HepG2 (cell line): ENCODE measurements around the gene SARS2. TPM values are rescaled to one million over a fixed set of nuclear protein-coding genes. Genes with fewer than 3 reads are reported as not detected.

Source experiments
- AGO2 ChIP-seq: fragments of 200-400 bp; formaldehyde crosslinking; optimal IDR thresholded peaks from 2 replicates; pipeline ENCODE3; 2017; ENCODE audit warnings: mild to moderate bottlenecking, low read depth, low read length, moderate library complexity
- ARNT2 ChIP-seq: sonication (generic); formaldehyde crosslinking; IDR thresholded peaks from 2 replicates; pipeline ENCODE4 v1.8.0; 2022; ENCODE audit warnings: mild to moderate bottlenecking, low read depth, missing genetic modification reagents, moderate library complexity
- ATM ChIP-seq: fragments of 450-650 bp; IDR thresholded peaks from 2 replicates; pipeline ENCODE4 v1.7.1; 2017; ENCODE audit warnings: mild to moderate bottlenecking, borderline replicate concordance
- BRD4 ChIP-seq: sonication (generic); formaldehyde crosslinking; IDR thresholded peaks from 2 replicates; pipeline ENCODE4 v1.4.0; 2020; ENCODE audit warnings: missing genetic modification reagents
- EED ChIP-seq: sonication (generic); formaldehyde crosslinking; IDR thresholded peaks from 2 replicates; pipeline ENCODE4 v1.5.0; 2020; ENCODE audit warnings: mild to moderate bottlenecking, missing genetic modification reagents
- IRF9 ChIP-seq: sonication (generic); formaldehyde crosslinking; IDR thresholded peaks from 2 replicates; pipeline ENCODE4 v1.8.0; 2022; ENCODE audit warnings: missing genetic modification reagents, mild to moderate bottlenecking, borderline replicate concordance
- KDM4B ChIP-seq: sonication (generic); formaldehyde crosslinking; IDR thresholded peaks from 2 replicates; pipeline ENCODE4 v1.4.0; 2020; ENCODE audit warnings: missing genetic modification reagents
- KMT2A ChIP-seq: sonication (generic); formaldehyde crosslinking; IDR thresholded peaks from 2 replicates; pipeline ENCODE4 v1.4.0; 2020; ENCODE audit warnings: missing genetic modification reagents
- MXI1 ChIP-seq: IDR thresholded peaks from 3 replicates; pipeline ENCODE4 v1.6.1; 2012; ENCODE audit warnings: low read depth, low read length, inconsistent platforms, borderline replicate concordance
- SALL1 ChIP-seq: sonication (generic); formaldehyde crosslinking; IDR thresholded peaks from 2 replicates; pipeline ENCODE4 v1.8.0; 2022; ENCODE audit warnings: mild to moderate bottlenecking, missing genetic modification reagents
- SOX13 ChIP-seq, 3 experiments: fragments of 450-650 bp in 1 of 3; sonication (generic) in 1 of 3; formaldehyde crosslinking in 1 of 3; IDR thresholded peaks in 2 of 3; conservative IDR thresholded peaks in 1 of 3; 2 replicates each; pipeline versions ENCODE4 v1.5.0 to v1.6.1; 2016 to 2020; ENCODE audit warnings: antibody characterized with exemption in 1 of 3, mild to moderate bottlenecking in 1 of 3, missing compliant biosample characterization in 1 of 3, missing genetic modification reagents in 1 of 3, moderate library complexity in 1 of 3
- TOPORS ChIP-seq: sonication (generic); formaldehyde crosslinking; IDR thresholded peaks from 2 replicates; pipeline ENCODE4 v1.8.0; 2023; ENCODE audit warnings: mild to moderate bottlenecking, missing genetic modification reagents
- YEATS4 ChIP-seq: sonication (generic); formaldehyde crosslinking; IDR thresholded peaks from 2 replicates; pipeline ENCODE4 v1.4.0; 2020; ENCODE audit warnings: missing genetic modification reagents, borderline replicate concordance
- ZFP36L1 ChIP-seq: sonication (generic); formaldehyde crosslinking; IDR thresholded peaks from 2 replicates; pipeline ENCODE4 v1.8.0; 2022; ENCODE audit warnings: mild to moderate bottlenecking, missing genetic modification reagents, moderate library complexity
- ZFP82 ChIP-seq: sonication (generic); formaldehyde crosslinking; IDR thresholded peaks from 2 replicates; pipeline ENCODE4 v1.5.1; 2020; ENCODE audit warnings: mild to moderate bottlenecking, missing genetic modification reagents, borderline replicate concordance
- ZFY ChIP-seq: sonication (generic); formaldehyde crosslinking; IDR thresholded peaks from 2 replicates; pipeline ENCODE4 v1.4.0; 2020; ENCODE audit warnings: missing genetic modification reagents
- ZKSCAN8 ChIP-seq: IDR thresholded peaks from 2 replicates; pipeline ENCODE4 v1.6.1; 2016; ENCODE audit warnings: borderline replicate concordance, missing genetic modification reagents, missing compliant biosample characterization
- ZNF460 ChIP-seq: sonication (generic); formaldehyde crosslinking; IDR thresholded peaks from 2 replicates; pipeline ENCODE4 v1.5.1; 2020; ENCODE audit warnings: missing genetic modification reagents, mild to moderate bottlenecking, borderline replicate concordance
- ZNF574 ChIP-seq: sonication (generic); formaldehyde crosslinking; IDR thresholded peaks from 2 replicates; pipeline ENCODE4 v1.4.0; 2020; ENCODE audit warnings: missing genetic modification reagents
- ZNF777 ChIP-seq: sonication (generic); formaldehyde crosslinking; IDR thresholded peaks from 2 replicates; pipeline ENCODE4 v1.4.0; 2020; ENCODE audit warnings: missing genetic modification reagents
- polyA plus RNA-seq, 8 experiments: library from polyadenylated mRNA; depleted of rRNA in 3 of 8; stranded (reverse) in 7 of 8; unstranded in 1 of 8; fragments of >200 nt; fragmentation: Illumina TruSeq in 4 of 8; extraction: Trizol in 4 of 8; gene quantifications; 2 replicates each; pipeline versions ENCODE4 v1.2.1 to v1.2.3, GENCODE V29; 2011 to 2016; ENCODE audit warnings: low read depth in 4 of 8, missing spikeins in 1 of 8, mixed read lengths in 1 of 8; ENCODE audit not compliant: insufficient read depth in 1 of 8
- total RNA-seq, 5 experiments: library from RNA; depleted of rRNA; stranded (reverse); fragments of >200 nt; fragmentation: Illumina TruSeq; extraction: Trizol; gene quantifications; 2 replicates each; pipeline ENCODE4 v1.2.3, GENCODE V29; 2016; ENCODE audit warnings: low read depth in 1 of 5
- TF ChIP-seq, protein P1 (sequence below): sonication (generic); formaldehyde crosslinking; IDR thresholded peaks from 2 replicates; pipeline ENCODE4 v1.8.0; 2022; ENCODE audit warnings: mild to moderate bottlenecking, missing genetic modification reagents, borderline replicate concordance
- TF ChIP-seq, protein P2 (sequence below): IDR thresholded peaks from 2 replicates; pipeline ENCODE4 v1.6.1; 2016; ENCODE audit warnings: low read depth, control low read depth

The SARS2 gene
- total and polyA plus RNA-seq, 2 of the 13 experiments (the other 11 are each of a cell fraction or from before 2014, with no cell fraction given) = 40.0 to 48.6 TPM

GRCh38 chr19:38977445-38978325, 47.1 kb upstream of the SARS2 start (continued):
- TF ChIP-seq, protein P1, sequence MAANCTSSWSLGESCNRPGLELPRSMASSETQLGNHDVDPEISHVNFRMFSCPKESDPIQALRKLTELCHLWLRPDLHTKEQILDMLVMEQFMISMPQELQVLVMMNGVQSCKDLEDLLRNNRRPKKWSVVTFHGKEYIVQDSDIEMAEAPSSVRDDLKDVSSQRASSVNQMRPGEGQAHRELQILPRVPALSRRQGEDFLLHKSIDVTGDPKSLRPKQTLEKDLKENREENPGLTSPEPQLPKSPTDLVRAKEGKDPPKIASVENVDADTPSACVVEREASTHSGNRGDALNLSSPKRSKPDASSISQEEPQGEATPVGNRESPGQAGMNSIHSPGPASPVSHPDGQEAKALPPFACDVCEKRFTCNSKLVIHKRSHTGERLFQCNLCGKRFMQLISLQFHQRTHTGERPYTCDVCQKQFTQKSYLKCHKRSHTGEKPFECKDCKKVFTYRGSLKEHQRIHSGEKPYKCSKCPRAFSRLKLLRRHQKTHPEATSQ (CRISPR knock-in tag) = no peak
- TF ChIP-seq ZFY (no peak; the same call in 1 of the 2 replicates), BRD4 (CRISPR knock-in tag) (no peak), YEATS4 (0 out of 2 replicates have a peak, but pooled peaks have one; percentile 2), ZFP36L1 (CRISPR knock-in tag) (no peak), AGO2 (no peak), ZFP82 (no peak), KDM4B (no peak), KMT2A (no peak), MXI1 (peak; percentile 72; the same call in 1 of the 3 replicates), SALL1 (CRISPR knock-in tag) (peak; percentile 66), ZKSCAN8 (CRISPR knock-in tag) (0 out of 2 replicates have a peak, but pooled peaks have one; percentile 21), EED (CRISPR knock-in tag) (no peak), IRF9 (CRISPR knock-in tag) (no peak), ZNF777 (CRISPR knock-in tag) (no peak), SOX13 (IDR thresholded peaks at IDR 0.05) (no peak), SOX13 (CRISPR knock-in tag; conservative IDR thresholded peaks at IDR 0.05 in 1 of 2, IDR thresholded peaks at IDR 0.05 in 1 of 2) (peak in 1 of 2 experiments; percentile 31; a peak in 1 of 4 replicates), ATM (no peak), ZNF460 (0 out of 2 replicates have a peak, but pooled peaks have one; percentile 27), TOPORS (CRISPR knock-in tag) (no peak), ARNT2 (no peak), ZNF574 (0 out of 2 replicates have a peak, but pooled peaks have one; percentile 25)
- TF ChIP-seq, protein P2, sequence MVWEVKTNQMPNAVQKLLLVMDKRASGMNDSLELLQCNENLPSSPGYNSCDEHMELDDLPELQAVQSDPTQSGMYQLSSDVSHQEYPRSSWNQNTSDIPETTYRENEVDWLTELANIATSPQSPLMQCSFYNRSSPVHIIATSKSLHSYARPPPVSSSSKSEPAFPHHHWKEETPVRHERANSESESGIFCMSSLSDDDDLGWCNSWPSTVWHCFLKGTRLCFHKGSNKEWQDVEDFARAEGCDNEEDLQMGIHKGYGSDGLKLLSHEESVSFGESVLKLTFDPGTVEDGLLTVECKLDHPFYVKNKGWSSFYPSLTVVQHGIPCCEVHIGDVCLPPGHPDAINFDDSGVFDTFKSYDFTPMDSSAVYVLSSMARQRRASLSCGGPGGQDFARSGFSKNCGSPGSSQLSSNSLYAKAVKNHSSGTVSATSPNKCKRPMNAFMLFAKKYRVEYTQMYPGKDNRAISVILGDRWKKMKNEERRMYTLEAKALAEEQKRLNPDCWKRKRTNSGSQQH = no peak
